Measurements from ENCODE around the gene MAP2K4.

Gene MAP2K4

DNA sequence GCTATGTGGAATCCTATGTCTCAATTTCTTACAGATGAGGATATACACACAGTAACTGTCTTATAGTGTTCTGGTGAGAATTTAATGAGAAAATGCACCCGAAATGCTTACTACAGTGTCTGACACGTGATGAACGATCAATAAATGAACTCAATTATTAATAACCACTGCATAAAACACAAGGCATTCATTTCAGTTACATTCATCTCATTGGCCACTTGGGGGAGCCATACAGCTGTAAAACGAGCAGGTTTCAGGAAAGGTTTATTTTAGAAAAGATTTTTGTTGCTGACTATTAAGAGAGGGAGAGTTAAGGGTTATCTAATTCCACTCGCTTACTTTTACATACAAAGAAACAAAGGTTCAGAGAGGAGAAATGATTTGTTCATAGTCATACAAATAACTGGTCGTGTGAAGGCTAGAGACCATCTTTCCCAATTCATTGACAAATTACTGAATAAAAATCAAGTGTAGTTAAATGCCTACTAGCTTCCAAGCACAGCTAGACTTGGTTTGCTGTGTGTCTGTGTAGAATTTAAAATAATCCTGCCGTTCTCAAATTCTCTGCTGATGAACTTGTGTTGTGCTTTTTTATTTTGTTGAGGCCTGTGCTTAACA is 160.1 kb downstream of the MAP2K4 start:
- no peak for DNase-seq

DNA sequence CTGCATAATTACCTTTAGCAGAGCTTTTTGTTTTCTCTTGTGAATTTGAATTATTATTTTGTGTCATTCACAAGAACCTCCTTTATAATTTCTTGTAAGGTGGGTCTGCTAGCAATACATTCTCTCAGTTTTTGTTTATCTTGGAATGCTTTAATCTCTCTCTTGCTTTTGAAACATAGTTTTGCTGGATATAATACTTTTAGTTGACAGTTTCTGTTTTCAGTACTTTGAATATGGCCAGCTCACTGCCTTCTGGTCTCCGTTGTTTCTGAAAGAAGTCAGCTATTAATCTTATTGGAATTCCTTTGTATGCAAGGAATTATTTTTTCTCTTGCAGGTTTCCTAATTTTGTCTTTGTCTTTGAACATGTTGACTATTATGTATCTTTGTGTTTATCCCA is 167.0 kb downstream of the MAP2K4 start:
- no peak for DNase-seq

DNA sequence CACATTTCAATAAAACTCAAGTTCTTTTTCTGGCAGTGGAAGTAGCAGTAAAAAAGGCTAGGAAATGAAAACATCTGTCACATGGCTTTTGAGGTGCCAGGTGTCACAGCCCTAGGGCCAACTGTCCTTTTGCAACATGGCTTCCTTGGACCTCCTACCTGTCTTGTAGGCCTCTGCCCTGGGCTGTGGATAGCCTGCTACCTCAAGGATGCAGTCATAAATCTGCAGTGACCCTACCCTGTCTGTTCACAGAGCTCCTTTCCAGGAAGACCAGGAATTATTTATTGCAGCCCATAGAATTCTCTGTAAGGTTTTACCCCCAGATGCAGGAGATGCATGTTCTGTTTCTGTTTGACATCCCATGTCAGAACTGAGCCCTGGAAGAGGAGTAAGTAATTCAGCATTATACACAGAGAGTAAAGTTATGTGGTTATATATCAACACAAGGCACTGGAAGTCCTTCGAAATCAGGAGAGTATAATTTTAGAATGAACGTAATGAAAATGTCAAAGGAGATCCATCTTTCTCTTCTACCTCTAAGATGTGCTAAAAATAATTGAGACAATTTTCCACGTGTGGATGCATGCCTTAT is 172.6 kb downstream of the MAP2K4 start:
- DNase-seq = no peak
